CD4-positive, CD25-positive, alpha-beta regulatory T cell (primary cell): ENCODE results near the gene TRIM2. TPM values are rescaled to one million over a fixed set of nuclear protein-coding genes. Genes with fewer than 3 reads are reported as not detected.
A peak's percentile ranks its signal among the peaks of the same experiment; 100 is the strongest.

Source experiments
- ATAC-seq, 2 donors: fragments of 150-1000 bp; cut with Tn5 transposase; one replicate each; pipeline ENCODE4 v1.10.0; 2021; ENCODE audit warnings: low read depth in 2 of 2, moderate number of reproducible peaks in 2 of 2, moderate library complexity in 1 of 2
- DNase-seq, 3 donors: peaks; one replicate each; pipeline versions ENCODE4 v3.0.0 to v3.0.0-alpha.2; 2012 to 2022; ENCODE audit warnings: mixed read lengths in 1 of 3
- H3K27ac ChIP-seq: one replicate; pipeline ENCODE4 v1.7.0; 2013; ENCODE audit warnings: mild to moderate bottlenecking, low read length; ENCODE audit not compliant: insufficient read depth, poor library complexity, severe bottlenecking
- H3K27me3 ChIP-seq: one replicate; pipeline ENCODE4 v1.7.0; 2013; ENCODE audit warnings: low read length; ENCODE audit not compliant: control insufficient read depth, insufficient read depth
- H3K36me3 ChIP-seq: one replicate; pipeline ENCODE4 v1.7.0; 2013; ENCODE audit warnings: mild to moderate bottlenecking, low read length, moderate library complexity; ENCODE audit not compliant: control insufficient read depth, insufficient read depth
- H3K4me1 ChIP-seq: 2 replicates; pipeline ENCODE4 v1.7.0; 2013; ENCODE audit warnings: mild to moderate bottlenecking, low read length; ENCODE audit not compliant: insufficient read depth, control insufficient read depth, poor library complexity, severe bottlenecking
- H3K4me3 ChIP-seq: one replicate; pipeline ENCODE4 v1.7.0; 2013; ENCODE audit warnings: low read depth, mild to moderate bottlenecking, low read length, moderate library complexity
- H3K9me3 ChIP-seq, 2 experiments: 1 replicate in 1 of 2; 2 replicates in 1 of 2; pipeline ENCODE4 v1.7.0; 2013; ENCODE audit warnings: low read length in 2 of 2, mild to moderate bottlenecking in 1 of 2, moderate library complexity in 1 of 2; ENCODE audit not compliant: control insufficient read depth in 2 of 2
- H3K27ac Mint-ChIP-seq, 3 donors: one replicate each; pipeline ENCODE4 v1.8.0; 2020 to 2022; ENCODE audit warnings: mild to moderate bottlenecking in 3 of 3, mixed read lengths in 3 of 3, moderate library complexity in 2 of 3
- H3K27me3 Mint-ChIP-seq: one replicate; pipeline ENCODE4 v1.8.0; 2022; ENCODE audit warnings: mild to moderate bottlenecking, mixed read lengths
- H3K36me3 Mint-ChIP-seq: one replicate; pipeline ENCODE4 v1.8.0; 2020; ENCODE audit warnings: mixed read lengths
- H3K4me1 Mint-ChIP-seq, 4 donors: one replicate each; pipeline ENCODE4 v1.8.0; 2020 to 2022; ENCODE audit warnings: mixed read lengths in 4 of 4, mild to moderate bottlenecking in 1 of 4
- H3K4me3 Mint-ChIP-seq, 4 donors: one replicate each; pipeline ENCODE4 v1.8.0; 2020 to 2022; ENCODE audit warnings: mild to moderate bottlenecking in 4 of 4, mixed read lengths in 4 of 4, moderate library complexity in 3 of 4
- H3K9me3 Mint-ChIP-seq, 7 donors: one replicate each; pipeline ENCODE4 v1.8.0; 2020 to 2022; ENCODE audit warnings: mixed read lengths in 7 of 7, mild to moderate bottlenecking in 3 of 7, moderate library complexity in 2 of 7
- polyA plus RNA-seq, 4 donors: library from polyadenylated mRNA; unstranded; fragments of 300-500 nt; fragmentation: Illumina TruSeq; gene quantifications; one replicate each; pipeline ENCODE4 v1.2.3, GENCODE V29; 2021
- total RNA-seq: library from RNA; stranded (reverse); gene quantifications from one replicate; pipeline ENCODE4 v1.2.3, GENCODE V29; 2022

Gene TRIM2
- total and polyA plus RNA-seq, 5 donors from 2014 or later = 0.56 to 3.8 (median 1.0) TPM

- H3K4me1 Mint-ChIP-seq = peaks cover 6 to 15% (median 8%) of the 10 kb centered on the region in 4 donors
- DNase-seq (no peak), ATAC-seq (no peak)
- Histone ChIP-seq H3K9me3 (no peaks in the 10 kb centered on the region), H3K4me1 (no peaks in the 10 kb centered on the region), H3K27ac (no peak overlapping the region), H3K36me3 (no peaks in the 10 kb centered on the region), H3K4me3 (no peak overlapping the region), H3K27me3 (no peaks in the 10 kb centered on the region)
- peaks cover 0 to 1% (median 0%) of the 10 kb centered on the region in 7 donors for H3K9me3 Mint-ChIP-seq
- no peaks in the 10 kb centered on the region for H3K27me3 Mint-ChIP-seq
- H3K36me3 Mint-ChIP-seq = no peaks in the 10 kb centered on the region
- H3K27ac Mint-ChIP-seq = no peak overlapping the region
- H3K4me3 Mint-ChIP-seq = no peak overlapping the region
Observed at GRCh38 chr4:153362184-153362583, 157.9 kb downstream of the TRIM2 start.

- ATAC-seq (no peak), DNase-seq (no peak)
- no peaks in the 10 kb centered on the region for H3K27me3 ChIP-seq
- no peaks in the 10 kb centered on the region for H3K36me3 Mint-ChIP-seq
- H3K9me3 ChIP-seq = no peaks in the 10 kb centered on the region
- H3K4me3 ChIP-seq = no peak overlapping the region
- no peaks in the 10 kb centered on the region for H3K27me3 Mint-ChIP-seq
- H3K27ac ChIP-seq = no peak overlapping the region
- H3K4me1 Mint-ChIP-seq = peaks cover 0 to 10% (median 4%) of the 10 kb centered on the region in 4 donors
- no peaks in the 10 kb centered on the region for H3K36me3 ChIP-seq
- H3K27ac Mint-ChIP-seq = no peak overlapping the region
- H3K9me3 Mint-ChIP-seq = peaks cover 0 to 1% (median 0%) of the 10 kb centered on the region in 7 donors
- H3K4me1 ChIP-seq = no peaks in the 10 kb centered on the region
- H3K4me3 Mint-ChIP-seq = no peak overlapping the region
Observed at GRCh38 chr4:153364061-153364460, 159.8 kb downstream of the TRIM2 start.

GRCh38 chr4:153365003-153365402, 160.8 kb downstream of the TRIM2 start:
- H3K36me3 Mint-ChIP-seq = no peaks in the 10 kb centered on the region
- H3K9me3 Mint-ChIP-seq = peaks cover 0 to 1% (median 0%) of the 10 kb centered on the region in 7 donors
- Histone ChIP-seq H3K36me3 (no peaks in the 10 kb centered on the region), H3K4me1 (no peaks in the 10 kb centered on the region), H3K27me3 (no peaks in the 10 kb centered on the region), H3K9me3 (no peaks in the 10 kb centered on the region), H3K4me3 (no peak overlapping the region), H3K27ac (no peak overlapping the region)
- ATAC-seq = no peak
- no peak overlapping the region for H3K4me3 Mint-ChIP-seq
- DNase-seq = peak in 1 of 3 donors; percentile 16
- no peaks in the 10 kb centered on the region for H3K27me3 Mint-ChIP-seq
- peaks cover 0 to 10% (median 2%) of the 10 kb centered on the region in 4 donors for H3K4me1 Mint-ChIP-seq
- H3K27ac Mint-ChIP-seq = peak overlapping the region in 1 of 3 donors; percentile 32

- DNase-seq (no peak), ATAC-seq (no peak)
- Histone ChIP-seq H3K36me3 (no peaks in the 10 kb centered on the region), H3K4me3 (no peak overlapping the region), H3K27me3 (no peaks in the 10 kb centered on the region), H3K4me1 (no peaks in the 10 kb centered on the region), H3K27ac (no peak overlapping the region), H3K9me3 (no peaks in the 10 kb centered on the region)
- H3K4me3 Mint-ChIP-seq = no peak overlapping the region
- H3K9me3 Mint-ChIP-seq = peaks cover 0 to 3% (median 0%) of the 10 kb centered on the region in 7 donors
- no peaks in the 10 kb centered on the region for H3K27me3 Mint-ChIP-seq
- H3K27ac Mint-ChIP-seq = no peak overlapping the region
- peaks cover 0 to 10% (median 2%) of the 10 kb centered on the region in 4 donors for H3K4me1 Mint-ChIP-seq
- H3K36me3 Mint-ChIP-seq = no peaks in the 10 kb centered on the region
Observed at GRCh38 chr4:153366486-153366885, 162.2 kb downstream of the TRIM2 start.

GRCh38 chr4:153367092-153367491, 162.8 kb downstream of the TRIM2 start:
- Histone ChIP-seq H3K4me1 (no peaks in the 10 kb centered on the region), H3K9me3 (no peaks in the 10 kb centered on the region), H3K27me3 (no peaks in the 10 kb centered on the region), H3K36me3 (no peaks in the 10 kb centered on the region), H3K27ac (no peak overlapping the region), H3K4me3 (no peak overlapping the region)
- Mint-ChIP-seq H3K4me3 (no peak overlapping the region), H3K4me1 (peaks cover 0 to 14% (median 6%) of the 10 kb centered on the region in 4 donors), H3K36me3 (no peaks in the 10 kb centered on the region), H3K9me3 (peaks cover 0 to 3% (median 0%) of the 10 kb centered on the region in 7 donors), H3K27me3 (no peaks in the 10 kb centered on the region), H3K27ac (no peak overlapping the region)
- ATAC-seq (no peak), DNase-seq (no peak)

GRCh38 chr4:153369021-153369420, 164.8 kb downstream of the TRIM2 start:
- no peaks in the 10 kb centered on the region for H3K27me3 ChIP-seq
- peaks cover 0 to 14% (median 6%) of the 10 kb centered on the region in 4 donors for H3K4me1 Mint-ChIP-seq
- H3K4me1 ChIP-seq = no peaks in the 10 kb centered on the region
- ATAC-seq (no peak), DNase-seq (no peak)
- no peaks in the 10 kb centered on the region for H3K36me3 ChIP-seq
- no peak overlapping the region for H3K27ac ChIP-seq
- H3K4me3 ChIP-seq = no peak overlapping the region
- no peaks in the 10 kb centered on the region for H3K27me3 Mint-ChIP-seq
- H3K9me3 ChIP-seq = peaks cover 0 to 5% of the 10 kb centered on the region in 2 experiments
- H3K4me3 Mint-ChIP-seq = no peak overlapping the region
- no peaks in the 10 kb centered on the region for H3K36me3 Mint-ChIP-seq
- H3K9me3 Mint-ChIP-seq = peaks cover 0 to 6% (median 3%) of the 10 kb centered on the region in 7 donors
- no peak overlapping the region for H3K27ac Mint-ChIP-seq

GRCh38 chr4:153371701-153372234, 167.5 kb downstream of the TRIM2 start:
- ATAC-seq = no peak

GRCh38 chr4:153372967-153373562, 168.8 kb downstream of the TRIM2 start:
- no peaks in the 10 kb centered on the region for H3K27me3 ChIP-seq
- no peak overlapping the region for H3K4me3 ChIP-seq
- Mint-ChIP-seq H3K36me3 (no peaks in the 10 kb centered on the region), H3K9me3 (peaks cover 1 to 6% (median 3%) of the 10 kb centered on the region in 7 donors), H3K27ac (no peak overlapping the region), H3K4me1 (peaks cover 0 to 5% (median 4%) of the 10 kb centered on the region in 4 donors), H3K27me3 (no peaks in the 10 kb centered on the region), H3K4me3 (no peak overlapping the region)
- H3K9me3 ChIP-seq = peaks cover 0 to 5% of the 10 kb centered on the region in 2 experiments
- H3K4me1 ChIP-seq = no peaks in the 10 kb centered on the region
- no peaks in the 10 kb centered on the region for H3K36me3 ChIP-seq
- DNase-seq (no peak), ATAC-seq (no peak)
- H3K27ac ChIP-seq = no peak overlapping the region

More at GRCh38 chr4:153371701-153372234, 167.5 kb downstream of the TRIM2 start:
- H3K4me1 Mint-ChIP-seq = peaks cover 0 to 11% (median 4%) of the 10 kb centered on the region in 4 donors
- H3K27ac Mint-ChIP-seq = no peak overlapping the region
- no peaks in the 10 kb centered on the region for H3K36me3 ChIP-seq
- H3K9me3 Mint-ChIP-seq = peaks cover 1 to 6% (median 2%) of the 10 kb centered on the region in 7 donors
- no peaks in the 10 kb centered on the region for H3K36me3 Mint-ChIP-seq
- no peaks in the 10 kb centered on the region for H3K27me3 Mint-ChIP-seq
- no peak overlapping the region for H3K4me3 Mint-ChIP-seq
- H3K4me3 ChIP-seq = no peak overlapping the region
- H3K27ac ChIP-seq = no peak overlapping the region
- no peak for DNase-seq
- no peaks in the 10 kb centered on the region for H3K4me1 ChIP-seq
- peaks cover 0 to 5% of the 10 kb centered on the region in 2 experiments for H3K9me3 ChIP-seq
- H3K27me3 ChIP-seq = no peaks in the 10 kb centered on the region
